Esophagus muscularis mucosa (tissue), 4 donors: Measurements from ENCODE around the gene IRF2BP2.

Experiments used
- CTCF ChIP-seq, 3 experiments: fragments of 200-600 bp in 2 of 3; fragments of 450-650 bp in 1 of 3; sonication (generic) in 2 of 3; IDR thresholded peaks; one replicate each; pipeline ENCODE4 v1.5.1; 2017 to 2019; ENCODE audit warnings: antibody characterized with exemption in 3 of 3, mild to moderate bottlenecking in 2 of 3, moderate library complexity in 1 of 3
- EP300 ChIP-seq: sonication (generic); formaldehyde crosslinking; IDR thresholded peaks from one replicate; pipeline ENCODE4 v1.6.1; 2017; ENCODE audit warnings: antibody characterized with exemption
- POLR2A ChIP-seq: fragments of 450-650 bp; IDR thresholded peaks from one replicate; pipeline ENCODE4 v1.6.1; 2017; ENCODE audit warnings: antibody characterized with exemption, moderate library complexity, mild to moderate bottlenecking, low read depth

- TF ChIP-seq CTCF (IDR thresholded peaks at IDR 0.05): no peak
- no peak for TF ChIP-seq EP300
- no peak for TF ChIP-seq POLR2A
Observed at GRCh38 chr1:234656070-234656895, 46.3 kb upstream of the IRF2BP2 start.
